ENCODE measurements around the gene DLK1.

GRCh38 chr14:100688598-100689461 lies 37.9 kb upstream of the DLK1 start:
- TF ChIP-seq, protein P1, sequence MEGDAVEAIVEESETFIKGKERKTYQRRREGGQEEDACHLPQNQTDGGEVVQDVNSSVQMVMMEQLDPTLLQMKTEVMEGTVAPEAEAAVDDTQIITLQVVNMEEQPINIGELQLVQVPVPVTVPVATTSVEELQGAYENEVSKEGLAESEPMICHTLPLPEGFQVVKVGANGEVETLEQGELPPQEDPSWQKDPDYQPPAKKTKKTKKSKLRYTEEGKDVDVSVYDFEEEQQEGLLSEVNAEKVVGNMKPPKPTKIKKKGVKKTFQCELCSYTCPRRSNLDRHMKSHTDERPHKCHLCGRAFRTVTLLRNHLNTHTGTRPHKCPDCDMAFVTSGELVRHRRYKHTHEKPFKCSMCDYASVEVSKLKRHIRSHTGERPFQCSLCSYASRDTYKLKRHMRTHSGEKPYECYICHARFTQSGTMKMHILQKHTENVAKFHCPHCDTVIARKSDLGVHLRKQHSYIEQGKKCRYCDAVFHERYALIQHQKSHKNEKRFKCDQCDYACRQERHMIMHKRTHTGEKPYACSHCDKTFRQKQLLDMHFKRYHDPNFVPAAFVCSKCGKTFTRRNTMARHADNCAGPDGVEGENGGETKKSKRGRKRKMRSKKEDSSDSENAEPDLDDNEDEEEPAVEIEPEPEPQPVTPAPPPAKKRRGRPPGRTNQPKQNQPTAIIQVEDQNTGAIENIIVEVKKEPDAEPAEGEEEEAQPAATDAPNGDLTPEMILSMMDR (IDR thresholded peaks at IDR 0.05) = no peak
- TF ChIP-seq POLR2A (IDR thresholded peaks at IDR 0.05) = no peak

Data from testis (tissue), 2 donors.